ENCODE results near the gene GPR108. TPM values are rescaled to one million over a fixed set of nuclear protein-coding genes. Genes with fewer than 3 reads are reported as not detected.

Gene GPR108
- polyA plus RNA-seq, 3 donors, result 90.9 to 147 (median 129) TPM

DNA sequence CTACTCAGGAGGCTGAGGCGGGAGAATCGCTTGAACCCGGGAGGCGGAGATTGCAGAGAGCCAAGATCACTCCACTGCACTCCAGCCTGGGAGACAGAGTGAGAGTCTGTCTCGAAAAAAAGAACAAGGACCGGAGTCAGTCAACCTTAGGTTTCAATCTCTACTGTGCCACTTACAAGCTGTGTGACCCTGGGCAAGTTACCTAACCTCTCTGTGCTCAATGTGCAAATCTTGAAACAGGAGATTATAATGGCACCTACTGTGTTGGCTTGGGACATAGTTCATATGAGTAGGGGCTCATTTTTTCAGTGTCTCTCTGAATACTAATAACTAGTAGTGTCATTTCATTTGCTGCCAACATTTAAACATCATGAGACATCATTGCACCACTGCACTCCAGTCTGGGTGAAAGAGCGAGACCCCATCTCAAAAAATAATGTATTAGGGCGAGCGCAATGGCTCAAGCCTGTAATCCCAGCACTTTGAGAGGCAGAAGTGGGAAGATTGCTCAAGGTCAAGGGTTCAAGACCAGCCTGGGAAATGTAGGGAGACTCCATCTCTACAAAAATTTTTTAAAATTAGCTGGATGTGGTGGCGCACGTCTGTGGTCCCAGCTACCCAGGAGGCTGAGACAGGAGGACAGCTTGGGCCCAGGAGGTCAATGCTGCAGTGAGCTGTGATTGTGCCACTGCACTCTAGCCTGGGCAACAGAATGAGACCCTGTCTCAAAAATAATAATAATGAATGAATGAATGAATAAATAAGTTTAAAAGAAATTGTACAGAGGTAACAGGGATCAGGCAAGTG lies 22.4 kb downstream of the GPR108 start:
- no peak for DNase-seq
- Mint-ChIP-seq H3K9me3 (peaks cover 0 to 15% (median 1%) of the 10 kb centered on the region in 7 donors), H3K4me3 (no peak overlapping the region), H3K4me1 (peaks cover 15% of the 10 kb centered on the region), H3K27me3 (ENCODE audit: low read depth in 3 of 3) (peaks cover 27 to 44% (median 32%) of the 10 kb centered on the region in 3 donors), H3K36me3 (no peaks in the 10 kb centered on the region), H3K27ac (no peak overlapping the region)
- no peak overlapping the region for H3K4me3 ChIP-seq (replicated peaks in 1 of 3; ENCODE audit: low read depth in 2 of 3, low read length in 3 of 3)
- intact Hi-C loops (cut with micrococcal nuclease), result loop anchor here in 1 of 2 donors (5.0 kb wide), 1 partner anchor 83 kb away; no protein-coding TSS in a partner anchor
- no peaks in the 10 kb centered on the region for H4K20me1 ChIP-seq (ENCODE audit: insufficient read depth, low read length)
- peaks cover 2 to 10% of the 10 kb centered on the region in 2 donors for H3K4me1 ChIP-seq (ENCODE audit: control insufficient read depth in 1 of 2, insufficient read depth in 2 of 2, low read length in 2 of 2)
- no peak overlapping the region for H2AFZ ChIP-seq (ENCODE audit: insufficient read depth, low read depth, low read length, poor library complexity, severe bottlenecking)
- H3K79me2 ChIP-seq (ENCODE audit: insufficient read depth, low read length), result no peaks in the 10 kb centered on the region
- TF ChIP-seq, protein P1, sequence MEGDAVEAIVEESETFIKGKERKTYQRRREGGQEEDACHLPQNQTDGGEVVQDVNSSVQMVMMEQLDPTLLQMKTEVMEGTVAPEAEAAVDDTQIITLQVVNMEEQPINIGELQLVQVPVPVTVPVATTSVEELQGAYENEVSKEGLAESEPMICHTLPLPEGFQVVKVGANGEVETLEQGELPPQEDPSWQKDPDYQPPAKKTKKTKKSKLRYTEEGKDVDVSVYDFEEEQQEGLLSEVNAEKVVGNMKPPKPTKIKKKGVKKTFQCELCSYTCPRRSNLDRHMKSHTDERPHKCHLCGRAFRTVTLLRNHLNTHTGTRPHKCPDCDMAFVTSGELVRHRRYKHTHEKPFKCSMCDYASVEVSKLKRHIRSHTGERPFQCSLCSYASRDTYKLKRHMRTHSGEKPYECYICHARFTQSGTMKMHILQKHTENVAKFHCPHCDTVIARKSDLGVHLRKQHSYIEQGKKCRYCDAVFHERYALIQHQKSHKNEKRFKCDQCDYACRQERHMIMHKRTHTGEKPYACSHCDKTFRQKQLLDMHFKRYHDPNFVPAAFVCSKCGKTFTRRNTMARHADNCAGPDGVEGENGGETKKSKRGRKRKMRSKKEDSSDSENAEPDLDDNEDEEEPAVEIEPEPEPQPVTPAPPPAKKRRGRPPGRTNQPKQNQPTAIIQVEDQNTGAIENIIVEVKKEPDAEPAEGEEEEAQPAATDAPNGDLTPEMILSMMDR (IDR thresholded peaks at IDR 0.05), result no peak
- WGBS (ENCODE audit: insufficient coverage), result 100% methylated on average over 6 of the region's 11 CpGs
- no peaks in the 10 kb centered on the region for H3K9me3 ChIP-seq (replicated peaks in 1 of 2; ENCODE audit: control insufficient read depth in 1 of 2, insufficient read depth in 1 of 2, low read length in 2 of 2)
- H3K4me2 ChIP-seq (replicated peaks; ENCODE audit: extremely low read depth, low read length, poor library complexity, severe bottlenecking), result no peak overlapping the region
- no peaks in the 10 kb centered on the region for H3K36me3 ChIP-seq (replicated peaks in 1 of 2; ENCODE audit: control insufficient read depth in 1 of 2, insufficient read depth in 2 of 2, low read length in 2 of 2)
- H3K27me3 ChIP-seq (ENCODE audit: control insufficient read depth in 2 of 2, insufficient read depth in 2 of 2, low read length in 2 of 2), result peaks cover 2 to 26% of the 10 kb centered on the region in 2 donors
- no peak overlapping the region for H3K9ac ChIP-seq (ENCODE audit: insufficient read depth, low read length, poor library complexity, severe bottlenecking)
- H3K27ac ChIP-seq (ENCODE audit: low read depth in 1 of 2, low read length in 2 of 2), result no peak overlapping the region

DNA sequence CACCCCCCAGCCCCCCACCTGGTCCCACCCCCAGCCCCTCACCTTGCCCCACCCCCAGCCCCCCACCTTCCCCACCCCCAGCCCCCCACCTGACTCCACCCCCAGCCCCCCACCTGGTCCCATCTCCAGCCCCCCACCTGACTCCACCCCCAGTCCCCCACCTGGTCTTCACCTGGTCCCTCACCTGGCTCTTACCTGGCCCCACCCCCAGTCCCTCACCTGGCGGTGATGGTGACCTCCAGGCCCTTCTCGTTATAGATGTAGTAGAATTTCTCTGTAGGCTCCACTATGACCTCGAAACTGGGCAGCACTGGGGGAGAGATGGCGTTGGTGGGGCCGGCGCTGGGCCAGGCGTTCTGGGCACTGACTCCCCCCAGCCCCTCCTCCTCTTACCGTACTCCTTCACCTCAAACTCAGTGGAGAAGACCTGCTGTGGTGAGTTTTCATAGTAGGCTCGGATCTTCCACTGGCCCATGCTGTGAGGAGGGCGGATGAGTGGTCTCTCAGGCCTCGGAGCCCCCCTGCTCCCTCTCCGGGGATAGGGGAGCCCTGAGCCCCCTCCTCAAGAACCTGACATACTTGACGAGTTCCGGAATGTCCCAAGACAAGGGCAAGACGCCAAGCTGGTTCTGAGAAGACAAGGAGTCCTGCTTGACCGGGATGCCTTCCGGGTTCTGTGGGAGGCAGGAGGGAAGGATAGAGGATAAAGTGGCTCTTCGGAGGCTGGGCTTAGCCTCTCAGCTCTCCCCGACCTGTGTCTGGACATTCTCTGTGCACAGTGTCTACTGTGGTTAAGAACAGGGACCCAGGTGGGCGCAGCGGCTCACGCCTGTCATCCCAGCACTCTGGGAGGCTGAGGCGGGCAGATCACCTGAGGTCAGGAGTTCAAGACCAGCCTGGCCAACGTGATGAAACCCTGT lies 23.3 kb downstream of the GPR108 start:
- Histone ChIP-seq H3K9ac (ENCODE audit: insufficient read depth, low read length, poor library complexity, severe bottlenecking) (no peak overlapping the region), H3K9me3 (replicated peaks in 1 of 2; ENCODE audit: control insufficient read depth in 1 of 2, insufficient read depth in 1 of 2, low read length in 2 of 2) (no peaks in the 10 kb centered on the region), H3K36me3 (replicated peaks in 1 of 2; ENCODE audit: control insufficient read depth in 1 of 2, insufficient read depth in 2 of 2, low read length in 2 of 2) (no peaks in the 10 kb centered on the region), H2AFZ (ENCODE audit: insufficient read depth, low read depth, low read length, poor library complexity, severe bottlenecking) (no peak overlapping the region), H3K27ac (ENCODE audit: low read depth in 1 of 2, low read length in 2 of 2) (no peak overlapping the region), H3K79me2 (ENCODE audit: insufficient read depth, low read length) (no peaks in the 10 kb centered on the region), H3K4me1 (ENCODE audit: control insufficient read depth in 1 of 2, insufficient read depth in 2 of 2, low read length in 2 of 2) (peaks cover 0 to under 1% of the 10 kb centered on the region in 2 donors), H3K4me2 (replicated peaks; ENCODE audit: extremely low read depth, low read length, poor library complexity, severe bottlenecking) (no peak overlapping the region), H3K4me3 (replicated peaks in 1 of 3; ENCODE audit: low read depth in 2 of 3, low read length in 3 of 3) (no peak overlapping the region), H3K27me3 (ENCODE audit: control insufficient read depth in 2 of 2, insufficient read depth in 2 of 2, low read length in 2 of 2) (peaks cover 3 to 33% of the 10 kb centered on the region in 2 donors), H4K20me1 (ENCODE audit: insufficient read depth, low read length) (no peaks in the 10 kb centered on the region)
- Mint-ChIP-seq H3K9me3 (peaks cover 0 to 16% (median 3%) of the 10 kb centered on the region in 7 donors), H3K4me1 (peaks cover 9% of the 10 kb centered on the region), H3K27ac (no peak overlapping the region), H3K36me3 (no peaks in the 10 kb centered on the region), H3K27me3 (ENCODE audit: low read depth in 3 of 3) (peaks cover 35 to 47% (median 40%) of the 10 kb centered on the region in 3 donors), H3K4me3 (no peak overlapping the region)
- intact Hi-C loops (cut with micrococcal nuclease), result loop anchor here in 1 of 2 donors (5.0 kb wide), 1 partner anchor 82 kb away; no protein-coding TSS in a partner anchor
- DNase-seq, result no peak
- TF ChIP-seq, protein P1 (IDR thresholded peaks at IDR 0.05), result no peak
- 79% methylated on average over 9 of the region's 24 CpGs for WGBS (ENCODE audit: insufficient coverage)

All from CD14-positive monocyte (primary cell).